ENCODE results near the gene LRRC73. TPM values are rescaled to one million over a fixed set of nuclear protein-coding genes. Genes with fewer than 3 reads are reported as not detected.
"Not testable (repeated sequence)": the region's sequence is repeated elsewhere in the genome, so short reads cannot be mapped to it uniquely, and the experiment has no call there.

Gene LRRC73
- polyA plus RNA-seq, 3 donors = 0.10 to 1.0 TPM; not detected in 1

DNA sequence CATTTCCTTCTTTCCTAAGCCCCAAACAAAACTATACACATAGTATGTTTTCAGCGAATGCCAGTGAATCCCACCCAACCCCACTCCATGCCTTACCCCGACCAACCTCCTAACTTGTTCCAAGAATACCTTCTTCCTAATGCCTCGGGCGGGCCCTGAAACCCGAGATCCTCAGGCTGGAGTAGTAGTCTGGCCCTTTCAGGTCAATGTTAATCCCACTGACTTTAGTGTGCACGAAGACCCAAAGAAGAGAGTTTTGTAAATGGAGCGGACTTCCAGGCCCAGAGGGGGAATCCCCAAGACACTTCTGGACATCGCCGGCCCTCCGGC lies 6.2 kb upstream of the LRRC73 start:
- H3K27ac ChIP-seq (ENCODE audit: low read depth, low read length) = no peak overlapping the region
- WGBS, 3 donors = 1% methylated on average over 10 of the region's 10 CpGs

DNA sequence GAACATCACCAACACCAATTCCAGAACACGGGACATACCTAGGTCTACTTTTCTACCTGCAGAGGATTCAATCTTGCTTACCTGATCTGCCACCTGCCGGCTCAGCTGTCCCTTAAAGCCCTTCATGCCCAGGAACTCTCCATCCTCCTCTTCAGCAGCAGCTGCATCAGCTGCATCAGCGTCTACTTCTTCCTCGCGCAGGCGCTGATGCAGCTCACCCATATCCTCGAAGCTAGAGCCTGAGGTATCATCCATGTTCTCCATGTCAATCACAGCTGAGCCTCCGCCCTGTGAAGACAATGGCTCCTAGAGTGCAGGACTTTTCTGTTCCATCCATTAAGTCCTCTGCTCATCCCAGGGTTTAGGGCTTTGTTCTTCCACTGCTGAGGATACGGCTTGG lies 5.7 kb upstream of the LRRC73 start:
- no peak overlapping the region for H3K27ac ChIP-seq (ENCODE audit: low read depth, low read length)
- 51 to 73% (median 71%) methylated on average over 9 of the region's 9 CpGs for WGBS, 3 donors

GRCh38 chr6:43511824-43512415 lies 1.8 kb upstream of the LRRC73 start:
- 69 to 85% (median 75%) methylated on average over 11 of the region's 11 CpGs for WGBS, 3 donors
- H3K27ac ChIP-seq (ENCODE audit: low read depth, low read length) = no peak overlapping the region

DNA sequence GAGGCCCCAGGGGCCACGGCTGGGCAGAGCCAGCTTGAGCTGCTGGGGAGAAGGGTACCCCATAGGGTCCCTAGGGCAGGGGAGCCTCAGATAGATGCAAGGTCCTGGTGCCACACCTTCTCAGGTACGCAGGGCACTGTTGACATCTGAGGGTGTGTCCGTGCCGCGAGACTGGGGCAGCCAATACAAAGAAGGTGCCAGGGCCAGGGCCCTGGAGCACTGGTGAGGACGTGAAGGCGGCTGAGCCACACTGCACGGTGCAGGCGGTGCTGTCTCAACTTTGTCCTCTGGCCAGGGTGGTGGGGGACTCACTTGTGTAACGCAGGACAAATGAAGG lies 649 bp upstream of the LRRC73 start:
- H3K27ac ChIP-seq (ENCODE audit: low read depth, low read length) = no peak overlapping the region
- 71 to 84% (median 78%) methylated on average over 10 of the region's 10 CpGs for WGBS, 3 donors

DNA sequence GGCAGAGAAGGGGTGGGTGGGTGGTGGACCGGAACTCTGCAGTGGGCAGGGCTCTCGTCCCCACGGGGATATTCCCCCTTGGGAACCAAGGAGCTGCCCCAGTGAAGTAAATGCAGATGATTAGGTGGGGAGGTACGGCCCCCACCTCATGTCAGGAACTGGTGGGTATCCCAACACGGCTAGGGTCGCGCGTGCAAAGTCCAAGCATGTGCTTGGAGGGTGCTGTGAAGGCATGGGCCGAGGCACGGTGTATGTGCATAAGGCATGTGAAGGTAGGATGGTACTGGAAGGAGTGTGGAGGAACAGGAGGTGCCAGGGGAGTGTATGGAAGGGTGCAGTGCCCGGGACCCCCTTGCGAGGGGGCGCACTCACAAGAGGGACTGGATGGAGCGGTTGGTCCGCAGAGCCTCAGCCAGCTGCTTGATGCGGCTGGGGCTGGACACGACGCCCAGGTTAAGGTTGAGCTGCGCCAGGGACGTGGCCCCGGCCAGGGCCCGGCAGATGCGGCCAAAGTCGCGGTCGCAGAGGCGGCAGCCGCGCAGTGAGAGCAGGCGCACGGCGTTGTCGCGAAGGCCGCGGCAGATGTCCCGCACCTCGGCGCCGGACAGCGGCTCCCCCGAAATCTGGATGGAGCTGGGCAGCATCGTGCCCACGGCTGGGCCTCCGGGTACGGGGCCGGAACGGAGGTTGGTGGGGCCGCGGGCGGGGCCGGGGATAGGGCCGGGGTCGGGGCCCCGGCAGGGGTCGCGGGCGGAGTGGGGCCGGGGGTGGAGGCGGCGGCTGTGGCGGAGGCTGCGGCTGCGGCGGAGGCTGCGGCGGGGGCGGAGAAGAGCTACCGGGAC lies 783 bp downstream of the LRRC73 start:
- 8 to 15% (median 8%) methylated on average over 52 to 68 of the region's 69 CpGs for WGBS, 3 donors
- no peak overlapping the region for H3K27ac ChIP-seq (ENCODE audit: low read depth, low read length)

DNA sequence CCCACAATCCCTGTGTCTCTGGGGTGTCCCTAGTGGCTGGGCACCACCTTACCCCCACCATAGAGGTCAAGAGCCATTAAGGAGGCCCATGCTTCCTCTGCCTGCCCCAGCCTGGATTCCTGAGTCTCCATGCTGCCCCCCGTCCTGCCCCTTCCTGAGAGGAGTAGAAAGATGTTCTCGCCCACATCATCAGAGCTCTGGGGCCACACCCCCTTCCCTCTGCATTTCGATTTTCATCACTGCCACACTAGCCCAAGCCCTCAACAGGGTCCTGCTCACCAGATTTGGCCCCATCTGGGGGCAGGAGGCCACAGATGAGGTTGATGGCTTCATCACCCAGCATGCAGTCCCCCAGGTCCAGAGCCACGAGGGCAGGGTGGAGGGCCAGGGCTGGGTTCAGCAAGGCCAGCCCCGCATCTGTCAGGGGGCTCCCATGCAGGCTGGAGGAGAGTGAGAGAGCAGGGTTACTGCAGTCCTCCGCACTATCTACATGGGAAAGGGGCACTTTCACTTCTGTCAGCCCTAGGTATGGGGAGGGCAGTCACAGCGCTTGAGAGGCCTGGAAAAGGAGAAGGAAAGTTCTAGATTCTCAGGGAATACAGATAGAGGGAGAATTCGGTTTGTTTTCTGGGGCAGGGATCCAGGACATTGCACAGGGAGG lies 1.5 kb downstream of the LRRC73 start:
- no peak overlapping the region for H3K27ac ChIP-seq (ENCODE audit: low read depth, low read length)
- WGBS, 3 donors = 70 to 82% (median 75%) methylated on average over 8 of the region's 8 CpGs

DNA sequence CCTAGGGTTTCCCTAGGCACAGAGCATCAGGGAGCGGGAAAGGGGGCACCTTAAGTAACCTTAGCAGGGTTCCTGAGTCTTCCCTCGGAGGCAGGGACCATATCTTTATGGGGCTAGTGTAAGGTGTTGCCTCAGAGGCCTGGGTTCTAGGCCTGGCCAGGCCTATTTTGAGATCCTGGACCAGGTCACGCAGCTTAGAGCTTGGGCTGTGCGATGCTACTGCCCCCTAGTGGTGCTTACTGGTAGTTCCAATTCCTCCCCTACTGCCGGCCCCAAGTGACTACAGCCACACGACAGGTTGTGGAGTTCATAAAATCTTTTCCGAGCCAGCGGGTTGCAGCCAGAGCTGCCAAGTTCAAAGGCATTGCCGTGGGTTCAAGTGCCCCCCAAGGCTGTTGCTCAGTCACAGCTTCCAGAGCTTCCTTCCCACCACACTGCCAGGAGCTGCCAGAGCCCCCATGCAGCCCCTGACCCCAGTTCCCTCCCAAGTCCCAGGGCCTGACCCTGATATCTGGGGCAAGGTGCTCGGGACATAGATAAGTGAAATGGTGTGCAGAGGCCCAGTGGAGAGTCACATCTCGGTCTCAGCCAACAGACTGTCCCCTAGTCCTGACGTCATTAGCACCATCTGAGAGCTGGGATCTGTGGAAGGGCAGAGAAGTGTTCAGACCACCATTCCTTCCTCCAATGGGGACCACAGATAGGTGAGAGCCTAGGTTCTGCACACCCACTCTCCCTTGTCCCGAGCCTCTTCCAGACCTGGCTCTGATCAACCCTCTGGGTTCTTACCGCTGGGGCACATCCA lies 3.3 kb downstream of the LRRC73 start:
- no peak overlapping the region for H3K27ac ChIP-seq (ENCODE audit: low read depth, low read length)
- WGBS, 3 donors = 26 to 28% (median 27%) methylated on average over 14 of the region's 14 CpGs

DNA sequence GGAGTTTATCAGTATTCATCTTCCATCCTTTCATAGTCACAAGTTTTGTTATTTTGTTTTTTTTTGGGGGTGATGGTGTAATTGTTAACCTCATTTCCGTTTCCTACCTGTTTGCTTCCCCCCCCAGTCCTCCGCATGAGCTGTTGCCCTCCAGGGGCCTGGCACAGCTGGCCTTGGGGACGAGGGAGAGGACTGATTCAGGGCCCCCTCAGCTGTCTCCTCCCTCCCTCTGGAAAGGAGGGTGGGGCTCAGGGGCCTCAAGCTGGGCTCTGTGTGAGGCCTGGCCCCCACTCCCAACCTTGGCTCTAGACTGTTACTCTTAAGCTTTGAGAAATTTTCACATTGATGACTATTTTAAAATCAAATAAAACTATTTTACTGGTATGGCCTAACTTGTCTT lies 4.0 kb downstream of the LRRC73 start:
- no peak overlapping the region for H3K27ac ChIP-seq (ENCODE audit: low read depth, low read length)
- WGBS, 3 donors = 75 to 91% (median 78%) methylated on average over 3 of the region's 3 CpGs

GRCh38 chr6:43505718-43506117 lies 4.4 kb downstream of the LRRC73 start:
- 63 to 79% (median 75%) methylated on average over 6 of the region's 6 CpGs for WGBS, 3 donors
- H3K27ac ChIP-seq (ENCODE audit: low read depth, low read length) = no peak overlapping the region

DNA sequence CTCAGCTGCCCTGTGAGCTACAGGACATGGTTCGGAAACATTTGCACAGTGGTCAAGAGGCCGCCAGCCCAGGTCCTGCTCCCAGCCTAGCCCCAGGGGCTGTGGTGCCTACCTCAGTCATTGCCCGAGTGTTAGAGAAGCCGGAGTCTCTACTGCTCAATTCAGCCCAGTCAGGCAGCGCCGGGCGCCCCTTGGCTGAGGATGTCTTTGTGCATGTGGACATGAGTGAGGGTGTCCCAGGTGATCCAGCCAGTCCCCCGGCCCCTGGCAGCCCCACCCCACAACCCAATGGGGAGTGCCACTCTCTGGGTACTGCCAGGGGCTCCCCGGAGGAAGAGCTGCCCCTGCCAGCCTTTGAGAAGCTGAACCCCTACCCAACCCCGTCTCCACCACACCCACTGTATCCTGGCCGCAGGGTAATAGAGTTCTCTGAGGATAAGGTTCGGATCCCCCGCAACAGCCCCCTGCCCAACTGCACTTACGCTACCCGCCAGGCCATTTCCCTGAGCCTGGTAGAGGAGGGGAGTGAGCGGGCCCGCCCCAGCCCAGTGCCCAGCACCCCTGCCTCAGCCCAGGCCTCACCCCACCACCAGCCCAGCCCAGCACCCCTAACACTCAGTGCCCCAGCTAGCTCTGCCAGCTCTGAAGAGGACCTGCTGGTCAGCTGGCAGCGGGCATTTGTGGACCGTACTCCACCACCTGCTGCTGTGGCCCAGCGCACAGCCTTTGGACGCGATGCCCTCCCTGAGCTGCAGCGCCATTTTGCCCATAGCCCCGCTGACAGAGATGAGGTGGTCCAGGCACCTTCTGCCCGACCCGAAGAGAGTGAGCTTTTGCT lies 5.2 kb downstream of the LRRC73 start:
- WGBS, 3 donors = 93 to 94% (median 94%) methylated on average over 23 to 26 of the region's 26 CpGs
- no peak overlapping the region for H3K27ac ChIP-seq (ENCODE audit: low read depth, low read length)

GRCh38 chr6:43503443-43503842 lies 6.7 kb downstream of the LRRC73 start:
- 90 to 92% (median 91%) methylated on average over 8 of the region's 8 CpGs for WGBS, 3 donors
- no peak overlapping the region for H3K27ac ChIP-seq (ENCODE audit: low read depth, low read length)

DNA sequence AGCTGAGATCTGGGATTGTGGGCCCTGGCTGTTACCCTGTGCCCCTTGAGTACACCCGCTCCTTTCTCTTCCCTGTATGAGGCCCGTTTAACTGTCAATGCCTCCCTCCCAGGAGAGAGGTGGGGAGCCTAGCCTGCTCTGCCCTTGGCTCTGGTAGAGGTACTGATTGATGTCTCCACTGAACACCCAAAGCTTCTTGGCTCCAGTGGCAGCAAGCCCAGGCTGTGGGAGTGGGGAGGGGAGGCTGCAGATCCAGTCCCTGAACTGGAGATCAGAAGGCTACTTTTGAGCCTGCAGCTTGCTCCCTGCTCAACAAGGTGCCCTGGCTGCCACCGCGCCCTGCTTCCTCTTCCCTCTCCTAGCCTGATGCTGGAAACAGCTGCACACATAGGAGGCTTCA lies 7.5 kb downstream of the LRRC73 start:
- 75 to 95% (median 80%) methylated on average over 4 of the region's 4 CpGs for WGBS, 3 donors

GRCh38 chr6:43500921-43501320 lies 9.2 kb downstream of the LRRC73 start:
- 92 to 98% (median 93%) methylated on average over 3 of the region's 3 CpGs for WGBS, 3 donors

More for the DNA sequence above, 7.5 kb downstream of the LRRC73 start:
- H3K27ac ChIP-seq (ENCODE audit: low read depth, low read length) = no peak overlapping the region

DNA sequence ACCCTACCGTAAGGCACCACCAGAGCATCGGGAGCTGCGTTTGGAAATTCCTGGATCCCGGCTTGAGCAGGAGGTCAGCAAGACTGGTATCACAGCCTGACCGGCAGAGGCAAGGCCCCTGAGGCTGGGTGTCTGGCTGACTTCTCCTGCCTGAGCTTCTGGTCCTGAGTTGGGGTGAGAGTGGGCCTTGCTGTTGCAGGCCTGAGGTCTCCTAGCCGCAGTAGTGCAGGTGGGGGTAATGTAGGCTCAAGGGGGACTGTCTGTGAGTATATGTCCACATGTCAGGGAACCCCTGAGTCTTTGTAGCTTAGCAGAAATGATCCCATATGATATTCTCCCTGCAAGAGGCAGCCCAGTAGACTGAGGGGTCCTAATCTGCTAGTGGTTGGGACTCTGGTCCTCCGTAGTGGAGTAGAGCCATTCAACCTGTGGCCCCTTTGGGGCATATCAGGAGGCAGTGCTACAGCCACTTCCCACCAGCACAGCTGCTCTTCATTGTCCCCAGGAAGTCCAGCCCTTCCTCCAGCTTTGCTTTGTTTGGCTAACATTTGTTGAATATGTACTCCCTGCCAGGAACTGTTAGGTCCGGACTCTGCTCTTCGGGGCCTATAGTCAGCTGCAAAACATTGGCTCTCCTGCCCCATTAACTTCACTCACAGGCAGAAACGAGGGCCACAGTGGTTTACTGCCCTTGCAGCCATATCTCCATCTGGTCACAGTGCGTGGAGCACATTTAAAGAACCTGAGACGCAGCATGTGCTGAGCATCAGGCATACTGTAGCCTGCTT lies 10.9 kb downstream of the LRRC73 start:
- WGBS, 3 donors = 76 to 91% (median 83%) methylated on average over 12 of the region's 12 CpGs
- no peak overlapping the region for H3K27ac ChIP-seq (ENCODE audit: low read depth, low read length)

More at GRCh38 chr6:43500921-43501320, 9.2 kb downstream of the LRRC73 start:
- H3K27ac ChIP-seq (ENCODE audit: low read depth, low read length) = no peak overlapping the region

DNA sequence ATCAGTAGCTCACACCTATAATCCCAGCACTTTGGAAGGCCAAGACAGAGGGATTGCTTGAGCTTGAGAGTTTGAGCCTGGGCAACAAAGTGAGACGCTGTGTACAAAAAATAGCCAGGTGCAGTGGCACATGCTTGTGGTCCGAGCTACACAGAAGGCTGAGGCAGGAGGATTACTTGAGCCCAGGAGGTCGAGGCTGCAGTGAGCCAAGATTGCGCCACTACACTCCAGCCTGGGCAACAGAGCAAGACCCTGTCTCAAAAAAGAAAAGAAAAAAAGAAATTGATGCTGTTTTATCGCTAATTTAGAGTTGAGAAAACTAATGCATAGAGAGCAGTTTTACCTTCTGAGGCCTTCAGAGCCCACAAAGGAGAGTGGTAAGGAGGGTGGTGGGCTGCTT lies 11.9 kb downstream of the LRRC73 start:
- H3K27ac ChIP-seq (ENCODE audit: low read depth, low read length) = not testable (repeated sequence)
- WGBS, 3 donors = 94 to 95% (median 94%) methylated on average over 5 of the region's 5 CpGs

DNA sequence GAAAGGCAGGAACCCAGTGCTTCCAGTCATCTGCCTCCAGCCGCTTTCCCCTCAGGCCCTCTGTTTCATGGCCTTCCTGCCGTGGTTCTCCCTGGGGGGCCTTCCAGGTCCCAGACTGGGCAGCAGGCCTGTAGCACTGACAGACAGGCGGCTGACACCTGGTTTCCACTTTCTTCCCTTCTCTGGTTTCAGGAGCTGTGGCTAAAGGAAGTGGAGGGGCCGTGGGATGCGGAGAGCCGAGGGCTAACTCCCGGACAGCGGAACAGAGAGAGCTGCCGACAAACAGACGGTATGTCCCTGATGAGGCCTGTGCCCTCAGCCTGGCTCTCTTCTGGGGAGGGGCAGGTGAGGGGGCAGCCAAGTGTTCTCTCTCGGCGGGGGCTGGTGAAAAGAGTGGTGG lies 12.5 kb downstream of the LRRC73 start:
- H3K27ac ChIP-seq (ENCODE audit: low read depth, low read length) = no peak overlapping the region
- WGBS, 3 donors = 88 to 93% (median 92%) methylated on average over 12 of the region's 12 CpGs

DNA sequence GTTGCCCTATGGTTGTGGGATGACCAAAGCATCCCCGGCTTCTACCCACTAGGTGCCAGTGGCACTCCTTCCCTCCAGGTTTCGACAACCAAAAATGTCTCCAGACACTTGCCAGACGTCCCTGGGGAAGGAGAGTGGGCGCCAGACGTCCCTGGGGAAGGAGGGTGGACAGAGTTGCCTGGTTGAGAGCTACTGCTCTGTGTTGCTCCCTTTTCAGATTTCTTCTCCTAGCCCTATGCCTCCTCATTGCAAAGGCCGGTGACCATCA lies 13.1 kb downstream of the LRRC73 start:
- WGBS, 3 donors = 84 to 94% (median 84%) methylated on average over 6 of the region's 6 CpGs
- H3K27ac ChIP-seq (ENCODE audit: low read depth, low read length) = no peak overlapping the region
